H1 (cell line): ENCODE measurements around the gene HPGDS. TPM values are rescaled to one million over a fixed set of nuclear protein-coding genes. Genes with fewer than 3 reads are reported as not detected.

ENCODE experiments used
- CHD7 ChIP-seq: fragments of 300-600 bp; sonication (generic); IDR thresholded peaks from 2 replicates; pipeline ENCODE4 v1.7.1; 2012; ENCODE audit warnings: low read length, moderate library complexity, mild to moderate bottlenecking, inconsistent platforms; ENCODE audit not compliant: insufficient replicate concordance
- EGR1 ChIP-seq: IDR thresholded peaks from 2 replicates; pipeline ENCODE4 v1.6.1; 2011; ENCODE audit warnings: low read depth, low read length, borderline replicate concordance
- KDM1A ChIP-seq: fragments of 200-600, 300-600 bp; sonication (generic); IDR thresholded peaks from 2 replicates; pipeline ENCODE4 v1.7.1; 2016; ENCODE audit warnings: mild to moderate bottlenecking, low read length, borderline replicate concordance
- RFX5 ChIP-seq: IDR thresholded peaks from 2 replicates; pipeline ENCODE4 v1.6.1; 2011; ENCODE audit warnings: low read depth, low read length, improper control_type of control experiment, borderline replicate concordance
- RXRA ChIP-seq: IDR thresholded peaks from 2 replicates; pipeline ENCODE4 v1.6.1; 2011; ENCODE audit warnings: low read depth, mild to moderate bottlenecking, low read length, moderate library complexity; ENCODE audit not compliant: insufficient read depth
- TAF7 ChIP-seq: optimal IDR thresholded peaks from 2 replicates; pipeline ENCODE3; 2011; ENCODE audit warnings: low read depth, mild to moderate bottlenecking, inconsistent platforms, low read length, moderate library complexity, borderline replicate concordance
- polyA plus RNA-seq, 7 experiments: library from polyadenylated mRNA; depleted of rRNA in 3 of 7; stranded (reverse) in 5 of 7; unstranded in 2 of 7; fragments of >200 nt in 5 of 7; fragments of 200-250 nt in 2 of 7; gene quantifications; 1 replicate in 5 of 7; 2 replicates in 1 of 7; 4 replicates in 1 of 7; pipeline versions ENCODE4 v1.2.1 to v1.2.3, GENCODE V29; 2011 to 2013; ENCODE audit warnings: missing spikeins in 2 of 7, mixed read lengths in 2 of 7
- total RNA-seq: library from RNA; stranded (reverse); fragmentation: NEBNext Ultra II Directional; extraction: Animal tissue kit (Norgen Biotek cat#: 25700); gene quantifications from 2 replicates; pipeline ENCODE4 v1.2.1, GENCODE V29; 2021
- TF ChIP-seq, protein P1 (sequence below): IDR thresholded peaks from 2 replicates; pipeline ENCODE4 v1.6.1; 2011; ENCODE audit warnings: low read length, improper control_type of control experiment
- TF ChIP-seq, protein P2 (sequence below): IDR thresholded peaks from 2 replicates; pipeline ENCODE4 v1.6.1; 2011; ENCODE audit warnings: low read depth, mild to moderate bottlenecking, low read length; ENCODE audit not compliant: insufficient read depth

HPGDS gene
- total and polyA plus RNA-seq, 2 of the 8 experiments (the other 6 are each of a cell fraction or from before 2014, with no cell fraction given): not detected

DNA sequence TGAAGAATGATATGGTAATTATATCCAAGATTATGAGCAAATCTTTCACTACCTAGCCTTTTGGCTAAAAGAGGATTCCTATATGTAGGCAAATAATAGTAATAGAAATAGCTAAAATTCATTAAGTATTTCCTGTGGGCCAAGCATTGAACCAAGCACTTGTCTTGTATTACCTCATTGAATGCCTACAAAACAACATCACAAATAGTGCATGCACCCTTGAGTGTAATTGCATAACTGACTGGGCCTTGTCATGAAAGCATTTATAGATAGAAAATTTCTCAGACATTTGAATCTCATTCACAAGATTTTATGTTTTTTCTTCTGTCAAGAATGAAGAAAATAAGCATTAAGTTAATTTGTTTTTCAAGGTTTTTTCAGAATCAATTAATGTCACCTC, 3.9 kb upstream of the HPGDS start (continued):
- TF ChIP-seq CHD7 (no peak), EGR1 (no peak), KDM1A (no peak), RXRA (no peak), TAF7 (no peak), RFX5 (no peak)
- TF ChIP-seq, protein P1, sequence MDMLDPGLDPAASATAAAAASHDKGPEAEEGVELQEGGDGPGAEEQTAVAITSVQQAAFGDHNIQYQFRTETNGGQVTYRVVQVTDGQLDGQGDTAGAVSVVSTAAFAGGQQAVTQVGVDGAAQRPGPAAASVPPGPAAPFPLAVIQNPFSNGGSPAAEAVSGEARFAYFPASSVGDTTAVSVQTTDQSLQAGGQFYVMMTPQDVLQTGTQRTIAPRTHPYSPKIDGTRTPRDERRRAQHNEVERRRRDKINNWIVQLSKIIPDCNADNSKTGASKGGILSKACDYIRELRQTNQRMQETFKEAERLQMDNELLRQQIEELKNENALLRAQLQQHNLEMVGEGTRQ: no peak
- TF ChIP-seq, protein P2, sequence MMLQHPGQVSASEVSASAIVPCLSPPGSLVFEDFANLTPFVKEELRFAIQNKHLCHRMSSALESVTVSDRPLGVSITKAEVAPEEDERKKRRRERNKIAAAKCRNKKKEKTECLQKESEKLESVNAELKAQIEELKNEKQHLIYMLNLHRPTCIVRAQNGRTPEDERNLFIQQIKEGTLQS: no peak
- TF ChIP-seq, all 59 proteins: peak for 0
